GM18873 (cell line): ENCODE results near the gene UGGT2.
"Not testable (repeated sequence)": the region's sequence is repeated elsewhere in the genome, so short reads cannot be mapped to it uniquely, and the experiment has no call there.

Experiments used
- ATAC-seq: cut with Tn5 transposase; IDR thresholded peaks from one replicate; pipeline ENCODE4 v1.9.1; 2021; ENCODE audit warnings: mild to moderate bottlenecking, moderate library complexity, moderate number of reproducible peaks; ENCODE audit not compliant: unreplicated experiment, low FRiP score

UGGT2 gene

GRCh38 chr13:95762626-95763025, 290.6 kb downstream of the UGGT2 start:
- ATAC-seq: not testable (repeated sequence)

GRCh38 chr13:95756072-95756471, 297.1 kb downstream of the UGGT2 start:
- no peak for ATAC-seq

- ATAC-seq: no peak
Measured at GRCh38 chr13:95754069-95754468, 299.1 kb downstream of the UGGT2 start.

- no peak for ATAC-seq
Measured at GRCh38 chr13:95752677-95753076, 300.5 kb downstream of the UGGT2 start.
